Fibroblast of lung (primary cell): ENCODE measurements around the gene GJD4.

Experiments used
- EZH2 ChIP-seq: IDR thresholded peaks from 2 replicates; pipeline ENCODE4 v1.5.1; 2012; ENCODE audit warnings: low read length, control low read depth, mild to moderate bottlenecking; ENCODE audit errors: missing control alignments
- TF ChIP-seq, protein P1 (sequence below), 2 donors: IDR thresholded peaks in 1 of 2; conservative IDR thresholded peaks in 1 of 2; 1 replicate in 1 of 2; 2 replicates in 1 of 2; pipeline ENCODE4 v1.5.1; 2011 to 2012; ENCODE audit warnings: low read length in 2 of 2, control low read depth in 1 of 2, inconsistent platforms in 1 of 2, low read depth in 1 of 2, mild to moderate bottlenecking in 1 of 2

- TF ChIP-seq, protein P1, sequence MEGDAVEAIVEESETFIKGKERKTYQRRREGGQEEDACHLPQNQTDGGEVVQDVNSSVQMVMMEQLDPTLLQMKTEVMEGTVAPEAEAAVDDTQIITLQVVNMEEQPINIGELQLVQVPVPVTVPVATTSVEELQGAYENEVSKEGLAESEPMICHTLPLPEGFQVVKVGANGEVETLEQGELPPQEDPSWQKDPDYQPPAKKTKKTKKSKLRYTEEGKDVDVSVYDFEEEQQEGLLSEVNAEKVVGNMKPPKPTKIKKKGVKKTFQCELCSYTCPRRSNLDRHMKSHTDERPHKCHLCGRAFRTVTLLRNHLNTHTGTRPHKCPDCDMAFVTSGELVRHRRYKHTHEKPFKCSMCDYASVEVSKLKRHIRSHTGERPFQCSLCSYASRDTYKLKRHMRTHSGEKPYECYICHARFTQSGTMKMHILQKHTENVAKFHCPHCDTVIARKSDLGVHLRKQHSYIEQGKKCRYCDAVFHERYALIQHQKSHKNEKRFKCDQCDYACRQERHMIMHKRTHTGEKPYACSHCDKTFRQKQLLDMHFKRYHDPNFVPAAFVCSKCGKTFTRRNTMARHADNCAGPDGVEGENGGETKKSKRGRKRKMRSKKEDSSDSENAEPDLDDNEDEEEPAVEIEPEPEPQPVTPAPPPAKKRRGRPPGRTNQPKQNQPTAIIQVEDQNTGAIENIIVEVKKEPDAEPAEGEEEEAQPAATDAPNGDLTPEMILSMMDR (conservative IDR thresholded peaks at IDR 0.05 in 1 of 2, IDR thresholded peaks at IDR 0.05 in 1 of 2; ENCODE audit: low read depth in 1 of 2, low read length in 2 of 2), result no peak
- no peak for TF ChIP-seq EZH2
These were observed 7.9 kb downstream of the GJD4 start for GRCh38 chr10:35613107-35613440.
